Hepatocyte (in vitro differentiated cells): ENCODE data around the gene FBXL7.

Source experiments
- EZH2 ChIP-seq: fragments of 200-600 bp; sonication (generic); IDR thresholded peaks from 2 replicates; pipeline ENCODE4 v1.6.1; 2016; ENCODE audit warnings: antibody characterized with exemption, mild to moderate bottlenecking, borderline replicate concordance
- EZH2phosphoT487 ChIP-seq: fragments of 200-600 bp; sonication (generic); IDR thresholded peaks from one replicate; pipeline ENCODE4 v1.6.1; 2018; ENCODE audit warnings: antibody characterized with exemption, mild to moderate bottlenecking, low read depth, moderate library complexity; ENCODE audit not compliant: unreplicated experiment, severe bottlenecking
- TF ChIP-seq, protein P1 (sequence below): fragments of 200-600 bp; sonication (generic); IDR thresholded peaks from 2 replicates; pipeline ENCODE4 v1.5.1; 2016; ENCODE audit warnings: antibody characterized with exemption, mild to moderate bottlenecking; ENCODE audit not compliant: poor library complexity

DNA sequence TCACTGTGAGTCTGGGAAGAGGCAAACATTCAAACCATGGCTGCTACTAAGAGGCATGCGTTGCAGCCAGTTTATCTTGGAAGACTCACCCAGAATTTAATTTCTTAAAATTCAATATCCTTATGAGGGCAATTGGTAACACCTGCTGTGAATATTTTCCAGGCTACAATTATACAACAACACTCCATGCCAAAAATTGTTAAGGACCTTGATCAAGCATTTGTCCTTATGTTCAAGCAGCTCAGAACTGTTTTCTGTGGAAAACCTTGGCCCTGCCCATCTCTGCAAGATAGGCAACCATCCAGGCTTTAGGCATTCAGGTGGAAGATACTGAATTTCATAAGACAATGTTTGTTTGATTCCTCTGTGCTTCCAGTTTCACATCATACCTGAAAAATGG is 327.8 kb downstream of the FBXL7 start:
- TF ChIP-seq, protein P1, sequence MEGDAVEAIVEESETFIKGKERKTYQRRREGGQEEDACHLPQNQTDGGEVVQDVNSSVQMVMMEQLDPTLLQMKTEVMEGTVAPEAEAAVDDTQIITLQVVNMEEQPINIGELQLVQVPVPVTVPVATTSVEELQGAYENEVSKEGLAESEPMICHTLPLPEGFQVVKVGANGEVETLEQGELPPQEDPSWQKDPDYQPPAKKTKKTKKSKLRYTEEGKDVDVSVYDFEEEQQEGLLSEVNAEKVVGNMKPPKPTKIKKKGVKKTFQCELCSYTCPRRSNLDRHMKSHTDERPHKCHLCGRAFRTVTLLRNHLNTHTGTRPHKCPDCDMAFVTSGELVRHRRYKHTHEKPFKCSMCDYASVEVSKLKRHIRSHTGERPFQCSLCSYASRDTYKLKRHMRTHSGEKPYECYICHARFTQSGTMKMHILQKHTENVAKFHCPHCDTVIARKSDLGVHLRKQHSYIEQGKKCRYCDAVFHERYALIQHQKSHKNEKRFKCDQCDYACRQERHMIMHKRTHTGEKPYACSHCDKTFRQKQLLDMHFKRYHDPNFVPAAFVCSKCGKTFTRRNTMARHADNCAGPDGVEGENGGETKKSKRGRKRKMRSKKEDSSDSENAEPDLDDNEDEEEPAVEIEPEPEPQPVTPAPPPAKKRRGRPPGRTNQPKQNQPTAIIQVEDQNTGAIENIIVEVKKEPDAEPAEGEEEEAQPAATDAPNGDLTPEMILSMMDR, result no peak
- no peak for TF ChIP-seq EZH2
- no peak for TF ChIP-seq EZH2phosphoT487
